PFSK-1 (cell line): Measurements from ENCODE around the gene GBF1.

ENCODE experiments used
- FOXP2 ChIP-seq: optimal IDR thresholded peaks from 2 replicates; pipeline ENCODE3; 2011; ENCODE audit warnings: borderline replicate concordance, control low read depth, inconsistent platforms; ENCODE audit not compliant: insufficient read depth; ENCODE audit errors: extremely low read length, extremely low read depth
- POLR2AphosphoS5 ChIP-seq: IDR thresholded peaks from 2 replicates; pipeline ENCODE4 v1.6.1; 2012; ENCODE audit warnings: low read depth, mild to moderate bottlenecking, control low read depth, low read length, moderate library complexity
- REST ChIP-seq, 2 experiments: IDR thresholded peaks; 2 replicates each; pipeline versions ENCODE4 v1.6.1 to v1.8.0; 2011 to 2012; ENCODE audit warnings: low read depth in 2 of 2, low read length in 2 of 2, control low read depth in 1 of 2, inconsistent platforms in 1 of 2, mild to moderate bottlenecking in 1 of 2, moderate library complexity in 1 of 2; ENCODE audit not compliant: insufficient read depth in 1 of 2
- SIN3A ChIP-seq: IDR thresholded peaks from 2 replicates; pipeline ENCODE4 v1.6.1; 2012; ENCODE audit warnings: mild to moderate bottlenecking, low read length, moderate library complexity, borderline replicate concordance; ENCODE audit not compliant: insufficient read depth
- TAF1 ChIP-seq: IDR thresholded peaks from 2 replicates; pipeline ENCODE4 v1.6.1; 2012; ENCODE audit warnings: low read length, control low read depth, borderline replicate concordance; ENCODE audit not compliant: insufficient read depth

GBF1 gene

GRCh38 chr10:102280397-102281101, 35.2 kb downstream of the GBF1 start:
- TF ChIP-seq SIN3A (peak; percentile 94), REST (IDR thresholded peaks at IDR 0.05; ENCODE audit: insufficient read depth in 1 of 2, low read depth in 2 of 2, low read length in 2 of 2) (0 out of 4 replicates have a peak, but pooled peaks of 1 of the 2 experiments have one; percentile 29), TAF1 (no peak)

GRCh38 chr10:102281102-102281487, 35.8 kb downstream of the GBF1 start:
- no peak for TF ChIP-seq TAF1
- no peak for TF ChIP-seq SIN3A
- no peak for TF ChIP-seq POLR2AphosphoS5
- TF ChIP-seq FOXP2: no peak
- TF ChIP-seq REST (IDR thresholded peaks at IDR 0.05; ENCODE audit: insufficient read depth in 1 of 2, low read depth in 2 of 2, low read length in 2 of 2): no peak

GRCh38 chr10:102283488-102283887, 38.2 kb downstream of the GBF1 start:
- TF ChIP-seq FOXP2: no peak
- TF ChIP-seq REST (IDR thresholded peaks at IDR 0.05; ENCODE audit: insufficient read depth in 1 of 2, low read depth in 2 of 2, low read length in 2 of 2): no peak
- TF ChIP-seq TAF1: no peak
- TF ChIP-seq SIN3A: no peak
- no peak for TF ChIP-seq POLR2AphosphoS5

- TF ChIP-seq SIN3A: no peak
- TF ChIP-seq POLR2AphosphoS5: no peak
- TF ChIP-seq TAF1: no peak
- TF ChIP-seq REST (IDR thresholded peaks at IDR 0.05; ENCODE audit: insufficient read depth in 1 of 2, low read depth in 2 of 2, low read length in 2 of 2): no peak
- no peak for TF ChIP-seq FOXP2
These were observed 38.6 kb downstream of the GBF1 start for GRCh38 chr10:102283890-102284289.
